Dedifferentiated amniotic fluid mesenchymal stem cell (primary cell): ENCODE results near the gene NACC1.
"Not testable (repeated sequence)": the region's sequence is repeated elsewhere in the genome, so short reads cannot be mapped to it uniquely, and the experiment has no call there.

Experiments used
- DNase-seq: peaks from one replicate; pipeline ENCODE4 v3.0.0-alpha.2; 2016; ENCODE audit errors: extremely low spot score

The NACC1 gene

GRCh38 chr19:13146763-13147563 lies 28.9 kb downstream of the NACC1 start:
- no peak for DNase-seq

GRCh38 chr19:13149173-13149627 lies 31.1 kb downstream of the NACC1 start:
- not testable (repeated sequence) for DNase-seq

GRCh38 chr19:13149628-13150186 lies 31.6 kb downstream of the NACC1 start:
- DNase-seq, result no peak

GRCh38 chr19:13150187-13150930 lies 32.3 kb downstream of the NACC1 start, which contains the start of the genes IER2 and STX10:
IER2 (plus strand) TSS chr19:13150411; CDS start chr19:13153187, 2,776 bp downstream.
STX10 (minus strand) TSS chr19:13150375; CDS start chr19:13150173, 202 bp downstream.
- DNase-seq, result peak; percentile 94

- no peak for DNase-seq
Measured at GRCh38 chr19:13150931-13151604, 33.0 kb downstream of the NACC1 start.

- DNase-seq, result peak; percentile 94
Measured at GRCh38 chr19:13151605-13152355, 33.7 kb downstream of the NACC1 start.

- peak; percentile 38 for DNase-seq
Measured at GRCh38 chr19:13152356-13152973, 34.4 kb downstream of the NACC1 start.

GRCh38 chr19:13152974-13153568 lies 35.0 kb downstream of the NACC1 start:
- DNase-seq, result peak; percentile 93

GRCh38 chr19:13153569-13154240 lies 35.6 kb downstream of the NACC1 start:
- DNase-seq, result no peak

GRCh38 chr19:13154241-13154778 lies 36.2 kb downstream of the NACC1 start:
- peak; percentile 91 for DNase-seq

GRCh38 chr19:13154911-13155471 lies 36.9 kb downstream of the NACC1 start:
- DNase-seq, result peak; percentile 31

GRCh38 chr19:13155472-13156359 lies 37.7 kb downstream of the NACC1 start:
- DNase-seq, result peak; percentile 50

- no peak for DNase-seq
Measured at GRCh38 chr19:13159713-13160112, 41.6 kb downstream of the NACC1 start.

GRCh38 chr19:13160557-13160956 lies 42.5 kb downstream of the NACC1 start:
- DNase-seq, result no peak

GRCh38 chr19:13162724-13163608 lies 44.9 kb downstream of the NACC1 start:
- DNase-seq, result peak; percentile 97

- DNase-seq, result no peak
Measured at GRCh38 chr19:13163609-13164342, 45.7 kb downstream of the NACC1 start.
